CD4-positive, alpha-beta T cell treated with Interleukin-12 subunit alpha and Interleukin-12 subunit beta, for 1 hour (primary cell): ENCODE measurements around the gene PRKAG2.

ENCODE experiments used
- DNase-seq: peaks from one replicate; pipeline ENCODE4 v3.0.0-alpha.2; 2020

The PRKAG2 gene

GRCh38 chr7:151864081-151864480 is 12.8 kb downstream of the PRKAG2 start:
- no peak for DNase-seq

- no peak for DNase-seq
These were observed 13.4 kb downstream of the PRKAG2 start for GRCh38 chr7:151863386-151864079.

- DNase-seq, result no peak
These were observed 14.1 kb downstream of the PRKAG2 start for GRCh38 chr7:151862606-151863381.

GRCh38 chr7:151861881-151862280 is 15.0 kb downstream of the PRKAG2 start:
- DNase-seq, result no peak

GRCh38 chr7:151860771-151861170 is 16.1 kb downstream of the PRKAG2 start:
- no peak for DNase-seq

- DNase-seq, result no peak
These were observed 16.8 kb downstream of the PRKAG2 start for GRCh38 chr7:151859948-151860685.

- DNase-seq, result no peak
These were observed 17.6 kb downstream of the PRKAG2 start for GRCh38 chr7:151859111-151859947.

GRCh38 chr7:151858456-151858855 is 18.5 kb downstream of the PRKAG2 start:
- DNase-seq, result no peak

GRCh38 chr7:151857866-151858450 is 19.0 kb downstream of the PRKAG2 start:
- DNase-seq, result no peak

GRCh38 chr7:151857412-151857811 is 19.5 kb downstream of the PRKAG2 start:
- no peak for DNase-seq

- DNase-seq, result no peak
These were observed 20.4 kb downstream of the PRKAG2 start for GRCh38 chr7:151856516-151856915.

GRCh38 chr7:151856098-151856497 is 20.8 kb downstream of the PRKAG2 start:
- no peak for DNase-seq

- no peak for DNase-seq
These were observed 22.2 kb downstream of the PRKAG2 start for GRCh38 chr7:151854720-151855071.

- DNase-seq, result no peak
These were observed 22.8 kb downstream of the PRKAG2 start for GRCh38 chr7:151853896-151854719.

GRCh38 chr7:151852486-151853396 is 24.2 kb downstream of the PRKAG2 start:
- no peak for DNase-seq

- no peak for DNase-seq
These were observed 25.1 kb downstream of the PRKAG2 start for GRCh38 chr7:151851782-151852181.

- peak; percentile 26 for DNase-seq
These were observed 25.7 kb downstream of the PRKAG2 start for GRCh38 chr7:151851145-151851751.

- DNase-seq, result no peak
These were observed 26.3 kb downstream of the PRKAG2 start for GRCh38 chr7:151850491-151851124.

- DNase-seq, result no peak
These were observed 27.0 kb downstream of the PRKAG2 start for GRCh38 chr7:151849879-151850260.
